ENCODE data around the gene DOK5.

The DOK5 gene

DNA sequence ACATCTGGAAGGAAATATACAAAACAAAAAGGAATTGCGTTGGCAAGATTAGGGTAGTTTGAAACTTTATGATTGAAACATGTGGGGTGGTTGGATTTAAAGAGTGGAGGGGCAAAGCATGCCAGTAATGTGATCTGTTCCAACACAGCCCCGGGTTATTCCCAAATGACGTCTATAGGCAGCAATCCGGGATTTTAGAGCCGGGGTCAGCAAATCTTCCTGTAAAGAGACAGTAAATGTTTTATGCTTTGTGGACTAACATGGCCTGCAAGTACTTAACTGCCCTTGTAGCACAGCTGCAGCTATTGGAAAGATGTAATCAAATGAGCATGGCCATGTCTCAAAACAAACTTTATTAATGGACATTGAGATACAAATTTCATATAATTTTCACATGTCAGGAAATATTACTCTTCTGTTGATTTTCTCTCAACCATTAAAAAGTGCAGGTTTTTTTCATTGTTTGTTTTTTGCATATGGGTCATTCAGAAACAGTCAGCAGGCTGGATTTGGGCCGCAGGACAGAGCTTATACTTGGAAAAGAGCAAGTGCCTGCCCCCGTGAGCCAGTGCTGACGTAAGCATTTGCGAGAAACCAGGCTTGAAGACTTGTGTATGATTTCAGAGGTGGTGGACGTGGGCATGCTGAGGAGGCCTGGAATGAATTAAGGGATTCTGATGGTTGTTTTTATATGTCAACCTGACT lies 136.5 kb downstream of the DOK5 start:
- no peak for DNase-seq (ENCODE audit: low spot score)

- DNase-seq (ENCODE audit: low spot score) = no peak
These were observed 143.0 kb downstream of the DOK5 start for GRCh38 chr20:54618412-54618811.

DNA sequence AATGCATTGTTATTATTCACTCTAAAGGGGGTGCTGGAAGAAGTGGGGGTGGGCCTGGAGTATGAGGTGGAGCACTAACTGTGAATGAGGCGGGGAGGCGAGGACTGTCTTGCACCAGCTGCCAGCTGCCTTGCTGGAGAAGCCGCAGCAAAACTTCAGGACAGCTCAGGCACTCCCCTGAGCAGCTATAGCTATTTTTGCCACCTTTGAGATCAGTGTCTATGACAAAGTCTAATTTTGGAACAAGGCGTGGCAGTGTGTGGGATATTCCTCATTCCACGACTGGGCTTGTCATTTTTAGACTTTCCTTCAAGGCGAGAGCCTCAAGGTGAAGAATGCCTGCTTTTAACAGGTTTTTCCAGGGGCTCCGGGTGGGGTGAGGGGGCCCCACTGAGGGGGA lies 143.8 kb downstream of the DOK5 start:
- no peak for DNase-seq (ENCODE audit: low spot score)

GRCh38 chr20:54619682-54620081 lies 144.3 kb downstream of the DOK5 start:
- no peak for DNase-seq (ENCODE audit: low spot score)

DNA sequence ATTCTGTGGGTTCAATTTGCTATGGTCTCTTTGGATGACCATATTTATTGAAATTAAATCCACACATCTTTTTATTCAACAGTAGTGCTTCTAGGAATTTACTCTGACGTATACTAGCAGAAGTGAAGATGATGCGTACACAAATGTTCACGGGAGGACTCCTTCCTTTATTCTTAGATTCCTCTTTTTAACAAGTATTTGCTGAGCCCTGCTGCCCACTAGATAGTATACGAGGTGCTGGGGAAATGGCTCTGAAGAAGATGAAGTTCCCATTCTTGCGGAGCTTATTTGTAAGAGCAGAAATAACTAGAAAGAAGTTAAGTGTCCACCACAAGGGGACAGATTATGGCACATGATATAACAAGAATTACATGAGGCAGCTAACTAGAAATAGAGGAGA lies 145.2 kb downstream of the DOK5 start:
- no peak for DNase-seq (ENCODE audit: low spot score)

DNA sequence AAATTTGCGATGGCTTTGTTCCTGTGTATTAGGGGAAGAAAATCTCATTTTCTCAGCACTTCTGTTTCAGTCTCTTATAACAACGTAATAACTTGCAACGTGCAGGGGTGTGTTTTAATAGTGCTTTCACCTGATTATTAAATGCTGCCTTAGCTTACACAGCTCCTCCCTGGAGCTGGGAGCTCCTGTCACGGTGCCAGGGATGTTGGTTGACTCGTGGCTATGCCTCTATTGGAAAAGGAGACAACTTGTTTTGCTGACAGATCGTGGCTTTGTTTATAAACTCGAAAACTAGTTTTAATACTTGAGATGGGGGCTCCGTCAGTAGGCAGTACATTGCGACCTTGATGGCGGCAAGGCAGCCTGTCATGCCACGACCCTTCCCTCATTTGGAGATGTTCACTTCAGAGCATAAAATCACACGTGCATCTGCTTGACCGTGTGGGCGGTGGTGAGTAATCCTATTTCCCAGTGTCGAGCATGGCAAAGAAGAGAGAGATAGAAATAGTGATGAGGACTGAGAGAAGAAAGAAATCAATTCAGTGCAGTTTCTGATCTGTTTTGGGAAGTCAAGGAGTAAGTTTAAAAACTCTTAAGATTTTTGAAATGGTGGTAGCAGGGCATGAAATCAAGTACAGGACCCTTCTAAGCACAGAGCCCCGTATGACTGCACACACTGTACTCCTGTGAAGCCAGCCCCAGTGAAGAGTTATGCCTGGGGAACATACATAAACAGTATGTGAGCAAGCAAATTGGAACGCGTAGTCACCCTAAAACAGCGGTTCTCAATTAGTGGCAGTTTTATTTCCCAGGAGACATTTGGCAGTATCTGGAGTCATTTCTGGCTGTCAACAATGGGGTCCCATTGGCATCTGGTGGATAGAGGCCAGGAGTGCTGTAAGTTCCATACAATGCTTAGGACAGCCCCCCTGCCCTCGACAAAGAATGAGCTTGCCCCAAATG lies 147.2 kb downstream of the DOK5 start:
- DNase-seq (ENCODE audit: low spot score) = no peak

GRCh38 chr20:54623991-54624569 lies 148.7 kb downstream of the DOK5 start:
- DNase-seq (ENCODE audit: low spot score) = peak; percentile 61

GRCh38 chr20:54624706-54625390 lies 149.5 kb downstream of the DOK5 start:
- DNase-seq (ENCODE audit: low spot score) = no peak

- DNase-seq (ENCODE audit: low spot score) = no peak
These were observed 150.1 kb downstream of the DOK5 start for GRCh38 chr20:54625497-54625896.

DNA sequence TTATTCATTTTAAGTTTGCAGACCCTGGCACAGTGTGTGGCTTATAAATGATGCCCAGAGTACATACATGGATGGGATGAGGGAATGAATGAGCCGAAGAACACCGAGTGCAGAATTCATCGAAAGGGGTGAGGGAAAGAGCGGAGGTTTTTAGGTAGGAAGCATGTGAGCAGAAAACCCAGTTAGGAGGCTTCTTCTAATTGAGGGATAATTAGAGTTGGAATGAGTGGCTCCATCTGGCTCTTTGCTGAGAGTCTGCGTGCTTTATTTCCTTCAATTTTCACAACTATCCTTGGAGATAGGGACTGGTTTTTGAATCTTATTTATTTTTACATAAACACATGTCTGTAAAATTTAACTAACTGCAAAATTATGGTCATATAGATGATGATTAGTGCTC lies 150.7 kb downstream of the DOK5 start:
- DNase-seq (ENCODE audit: low spot score) = no peak

DNA sequence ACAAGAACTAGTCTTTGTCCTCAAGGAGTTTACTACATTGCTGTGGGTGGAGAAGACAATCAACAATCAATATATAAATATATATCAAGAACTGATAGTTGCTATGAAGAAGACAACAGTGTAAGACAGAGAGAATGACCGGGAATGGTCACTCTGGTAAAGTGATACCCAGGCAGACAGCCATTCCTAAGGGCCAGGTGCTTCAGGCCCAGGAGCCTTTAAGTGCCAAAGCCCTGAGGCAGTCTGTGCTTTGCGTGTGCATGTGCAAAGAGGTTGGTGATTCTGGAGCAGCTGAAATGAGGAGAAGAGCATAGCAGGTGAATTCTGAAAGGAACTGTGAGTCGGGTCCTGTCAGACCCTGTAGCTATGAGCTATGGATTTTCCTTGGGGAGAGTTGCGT lies 154.2 kb downstream of the DOK5 start:
- DNase-seq (ENCODE audit: low spot score) = no peak

GRCh38 chr20:54630582-54630981 lies 155.2 kb downstream of the DOK5 start:
- no peak for DNase-seq (ENCODE audit: low spot score)

DNA sequence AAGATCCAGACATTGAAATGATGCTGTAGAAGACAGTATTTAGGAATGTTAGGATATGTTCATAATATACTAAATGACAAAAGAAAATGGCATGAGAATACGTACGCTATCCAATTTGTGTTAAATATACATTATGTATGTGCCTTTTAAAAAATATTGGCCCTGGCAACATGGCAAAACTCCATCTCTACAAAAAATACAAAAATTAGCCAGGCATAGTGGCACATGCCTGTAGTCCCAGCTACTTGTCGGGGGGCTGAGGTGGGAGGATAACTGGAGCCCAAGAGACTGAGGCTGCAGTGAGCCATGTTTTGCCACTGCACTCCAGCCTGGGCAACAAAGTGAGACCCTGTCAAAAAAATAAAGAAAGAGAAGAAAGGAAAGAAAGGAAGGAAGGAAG lies 155.7 kb downstream of the DOK5 start:
- no peak for DNase-seq (ENCODE audit: low spot score)

DNA sequence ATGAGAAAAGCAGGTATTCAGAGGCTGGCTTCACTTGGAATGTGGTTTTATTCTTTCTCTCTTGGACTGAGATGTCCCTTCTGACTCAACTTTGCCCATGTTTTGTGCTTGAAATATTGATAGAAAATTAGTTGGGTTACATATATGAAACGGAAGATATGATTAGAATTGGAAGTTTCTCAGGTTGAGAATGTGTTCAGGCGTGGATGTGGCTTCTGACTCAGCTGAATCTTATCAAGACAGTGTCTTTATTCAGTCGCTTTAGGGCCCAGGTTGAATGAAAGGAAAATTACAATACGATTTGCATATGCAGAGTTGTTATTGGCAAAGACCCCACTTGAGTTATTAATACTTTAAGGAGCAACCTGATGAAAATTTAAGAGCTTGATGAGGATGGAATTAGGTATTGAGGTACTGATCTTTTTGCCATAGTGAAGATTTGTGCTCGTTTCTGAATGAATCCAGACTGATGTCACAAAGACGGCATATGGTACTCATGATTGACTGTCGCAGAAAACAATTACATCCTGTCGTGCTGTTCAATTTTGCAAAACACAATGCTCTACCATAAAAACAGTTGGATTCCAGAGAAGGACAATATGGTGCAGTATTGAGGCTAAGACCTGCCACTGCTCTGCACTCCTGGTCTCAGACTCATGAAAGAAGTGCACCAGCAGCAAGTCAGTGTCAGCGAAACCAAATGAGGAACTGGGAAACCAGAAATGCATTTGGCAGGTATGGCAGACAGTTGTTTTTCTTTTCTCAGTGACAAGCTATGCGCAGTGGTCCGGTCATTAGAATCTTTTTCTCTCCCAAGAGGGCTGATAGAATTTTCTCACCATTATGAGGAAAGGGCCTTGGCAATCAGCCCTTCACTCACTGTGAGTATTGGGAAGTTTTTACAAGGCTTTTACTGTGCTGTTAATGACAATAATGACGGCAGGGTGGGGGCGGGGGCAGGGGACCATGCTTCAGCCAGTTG lies 158.3 kb downstream of the DOK5 start:
- no peak for DNase-seq (ENCODE audit: low spot score)

GRCh38 chr20:54636575-54636974 lies 161.2 kb downstream of the DOK5 start:
- DNase-seq (ENCODE audit: low spot score) = no peak

- DNase-seq (ENCODE audit: low spot score) = no peak
These were observed 164.5 kb downstream of the DOK5 start for GRCh38 chr20:54639941-54640340.

DNA sequence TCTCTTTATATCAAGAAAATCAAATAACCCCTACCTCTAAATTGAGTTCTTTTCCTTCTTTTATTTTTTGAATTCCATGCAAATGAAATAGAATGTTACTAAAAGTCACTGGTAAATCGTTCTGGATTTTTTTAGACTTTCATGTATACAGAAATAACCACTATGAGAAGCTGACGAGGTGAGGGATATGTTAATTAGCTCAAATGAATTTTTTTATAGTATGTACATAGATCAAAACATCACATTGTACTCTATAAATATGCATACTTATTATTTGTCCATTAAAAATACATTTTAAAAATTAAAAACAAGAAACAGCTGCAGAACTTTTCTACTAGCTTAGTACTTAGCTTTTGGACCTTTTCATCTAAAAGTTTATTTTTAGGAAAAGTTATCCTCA lies 165.4 kb downstream of the DOK5 start:
- DNase-seq (ENCODE audit: low spot score) = no peak

GRCh38 chr20:54642864-54643667 lies 167.7 kb downstream of the DOK5 start:
- DNase-seq (ENCODE audit: low spot score) = peak; percentile 8

GRCh38 chr20:54643761-54644160 lies 168.4 kb downstream of the DOK5 start:
- peak; percentile 92 for DNase-seq (ENCODE audit: low spot score)

- peak; percentile 74 for DNase-seq (ENCODE audit: low spot score)
These were observed 170.2 kb downstream of the DOK5 start for GRCh38 chr20:54645445-54646155.
